Cardiac fibroblast (primary cell): ENCODE data around the gene RAD51AP1.
A peak's percentile ranks its signal among the peaks of the same experiment; 100 is the strongest.

Experiments used
- DNase-seq, 2 donors: peaks; one replicate each; pipeline versions ENCODE4 v3.0.0 to v3.0.0-alpha.2; 2010; ENCODE audit warnings: low read depth in 2 of 2
- H3K4me3 ChIP-seq, 2 donors: replicated peaks in 1 of 2; 1 replicate in 1 of 2; 2 replicates in 1 of 2; pipeline ENCODE4 v1.5.1; 2011; ENCODE audit warnings: low read depth in 2 of 2, low read length in 2 of 2, mild to moderate bottlenecking in 2 of 2, moderate library complexity in 1 of 2
- CTCF ChIP-seq: IDR thresholded peaks from one replicate; pipeline ENCODE4 v1.5.1; 2011; ENCODE audit warnings: low read depth, mild to moderate bottlenecking, low read length, inconsistent platforms

The RAD51AP1 gene

GRCh38 chr12:4572680-4573079 is 34.0 kb downstream of the RAD51AP1 start:
- no peak for DNase-seq
- H3K4me3 ChIP-seq = no peak overlapping the region
- no peak for TF ChIP-seq CTCF

- DNase-seq = peak; percentile 17 to 46
Observed at GRCh38 chr12:4579305-4580102, 40.8 kb downstream of the RAD51AP1 start.

GRCh38 chr12:4580281-4580688 is 41.6 kb downstream of the RAD51AP1 start:
- no peak overlapping the region for H3K4me3 ChIP-seq
- TF ChIP-seq CTCF = no peak
- no peak for DNase-seq

More at GRCh38 chr12:4579305-4580102, 40.8 kb downstream of the RAD51AP1 start:
- H3K4me3 ChIP-seq = no peak overlapping the region
- peak; percentile 38 for TF ChIP-seq CTCF

GRCh38 chr12:4584281-4584680 is 45.6 kb downstream of the RAD51AP1 start:
- TF ChIP-seq CTCF = no peak
- H3K4me3 ChIP-seq = no peak overlapping the region
- DNase-seq = no peak

GRCh38 chr12:4584896-4585295 is 46.2 kb downstream of the RAD51AP1 start:
- H3K4me3 ChIP-seq = no peak overlapping the region
- TF ChIP-seq CTCF = no peak

GRCh38 chr12:4586500-4586899 is 47.8 kb downstream of the RAD51AP1 start:
- H3K4me3 ChIP-seq = no peak overlapping the region
- no peak for TF ChIP-seq CTCF
- DNase-seq = no peak

More at GRCh38 chr12:4584896-4585295, 46.2 kb downstream of the RAD51AP1 start:
- no peak for DNase-seq
